Type B pancreatic cell (in vitro differentiated cells): ENCODE measurements around the gene PTPRO. TPM values are rescaled to one million over a fixed set of nuclear protein-coding genes. Genes with fewer than 3 reads are reported as not detected.

Experiments
- DNase-seq: peaks from one replicate; pipeline ENCODE4 v3.0.0; 2021; ENCODE audit warnings: mixed read lengths; ENCODE audit not compliant: unreplicated experiment; ENCODE audit errors: extremely low spot score
- H3K27ac Mint-ChIP-seq: 2 replicates; pipeline ENCODE4 v1.8.0; 2021; ENCODE audit warnings: mild to moderate bottlenecking, mixed read lengths
- H3K27me3 Mint-ChIP-seq: 2 replicates; pipeline ENCODE4 v1.8.0; 2021; ENCODE audit warnings: mixed read lengths
- H3K36me3 Mint-ChIP-seq: 2 replicates; pipeline ENCODE4 v1.8.0; 2021; ENCODE audit warnings: mixed read lengths
- H3K4me1 Mint-ChIP-seq: one replicate; pipeline ENCODE4 v1.8.0; 2021; ENCODE audit warnings: mixed read lengths; ENCODE audit not compliant: unreplicated experiment
- H3K4me3 Mint-ChIP-seq: 2 replicates; pipeline ENCODE4 v1.8.0; 2021; ENCODE audit warnings: mild to moderate bottlenecking, mixed read lengths
- H3K9me3 Mint-ChIP-seq: 2 replicates; pipeline ENCODE4 v1.8.0; 2021; ENCODE audit warnings: mixed read lengths
- CTCF ChIP-seq: fragments of 200-600 bp; sonication (generic); conservative IDR thresholded peaks from 2 replicates; pipeline ENCODE4 v1.5.0; 2021; ENCODE audit warnings: antibody characterized with exemption, mild to moderate bottlenecking
- total RNA-seq: library from RNA; stranded (reverse); gene quantifications from 2 replicates; pipeline ENCODE4 v1.2.1, GENCODE V29; 2021; ENCODE audit warnings: low replicate concordance

PTPRO gene
- total RNA-seq, 1 donor from 2014 or later = 7.8 TPM

GRCh38 chr12:15535352-15535781 is 213.1 kb downstream of the PTPRO start:
- H3K36me3 Mint-ChIP-seq = peaks cover 5% of the 10 kb centered on the region
- no peak overlapping the region for H3K27ac Mint-ChIP-seq
- H3K9me3 Mint-ChIP-seq = no peaks in the 10 kb centered on the region
- no peak for DNase-seq
- H3K27me3 Mint-ChIP-seq = peaks cover 3% of the 10 kb centered on the region
- H3K4me3 Mint-ChIP-seq = no peak overlapping the region
- no peaks in the 10 kb centered on the region for H3K4me1 Mint-ChIP-seq
- no peak for TF ChIP-seq CTCF

GRCh38 chr12:15536446-15536845 is 214.1 kb downstream of the PTPRO start:
- Mint-ChIP-seq H3K9me3 (no peaks in the 10 kb centered on the region), H3K27me3 (peaks cover 3% of the 10 kb centered on the region), H3K4me1 (no peaks in the 10 kb centered on the region), H3K4me3 (no peak overlapping the region), H3K36me3 (peaks cover 4% of the 10 kb centered on the region), H3K27ac (no peak overlapping the region)
- TF ChIP-seq CTCF = no peak
- no peak for DNase-seq

GRCh38 chr12:15538881-15539280 is 216.6 kb downstream of the PTPRO start:
- Mint-ChIP-seq H3K4me3 (no peak overlapping the region), H3K36me3 (peaks cover 4% of the 10 kb centered on the region), H3K27me3 (peaks cover 3% of the 10 kb centered on the region), H3K27ac (no peak overlapping the region), H3K9me3 (no peaks in the 10 kb centered on the region), H3K4me1 (peaks cover 2% of the 10 kb centered on the region)
- TF ChIP-seq CTCF = no peak
- no peak for DNase-seq

GRCh38 chr12:15540005-15540404 is 217.7 kb downstream of the PTPRO start:
- Mint-ChIP-seq H3K4me3 (no peak overlapping the region), H3K4me1 (peaks cover 3% of the 10 kb centered on the region), H3K27me3 (peaks cover 7% of the 10 kb centered on the region), H3K9me3 (no peaks in the 10 kb centered on the region), H3K27ac (no peak overlapping the region), H3K36me3 (peaks cover 6% of the 10 kb centered on the region)
- no peak for DNase-seq
- no peak for TF ChIP-seq CTCF

- H3K9me3 Mint-ChIP-seq = no peaks in the 10 kb centered on the region
- DNase-seq = no peak
- peaks cover 7% of the 10 kb centered on the region for H3K27me3 Mint-ChIP-seq
- H3K27ac Mint-ChIP-seq = no peak overlapping the region
- TF ChIP-seq CTCF = no peak
- no peak overlapping the region for H3K4me3 Mint-ChIP-seq
- peaks cover 3% of the 10 kb centered on the region for H3K4me1 Mint-ChIP-seq
- H3K36me3 Mint-ChIP-seq = peaks cover 9% of the 10 kb centered on the region
Observed at GRCh38 chr12:15540469-15540872, 218.2 kb downstream of the PTPRO start.

GRCh38 chr12:15541996-15542631 is 219.8 kb downstream of the PTPRO start:
- no peak overlapping the region for H3K4me3 Mint-ChIP-seq
- peaks cover 7% of the 10 kb centered on the region for H3K27me3 Mint-ChIP-seq
- TF ChIP-seq CTCF = no peak
- no peak for DNase-seq
- peaks cover 3% of the 10 kb centered on the region for H3K4me1 Mint-ChIP-seq
- H3K36me3 Mint-ChIP-seq = peaks cover 9% of the 10 kb centered on the region
- H3K9me3 Mint-ChIP-seq = no peaks in the 10 kb centered on the region
- no peak overlapping the region for H3K27ac Mint-ChIP-seq
